Measurements from ENCODE around the gene CCDC9B.

Gene CCDC9B

DNA sequence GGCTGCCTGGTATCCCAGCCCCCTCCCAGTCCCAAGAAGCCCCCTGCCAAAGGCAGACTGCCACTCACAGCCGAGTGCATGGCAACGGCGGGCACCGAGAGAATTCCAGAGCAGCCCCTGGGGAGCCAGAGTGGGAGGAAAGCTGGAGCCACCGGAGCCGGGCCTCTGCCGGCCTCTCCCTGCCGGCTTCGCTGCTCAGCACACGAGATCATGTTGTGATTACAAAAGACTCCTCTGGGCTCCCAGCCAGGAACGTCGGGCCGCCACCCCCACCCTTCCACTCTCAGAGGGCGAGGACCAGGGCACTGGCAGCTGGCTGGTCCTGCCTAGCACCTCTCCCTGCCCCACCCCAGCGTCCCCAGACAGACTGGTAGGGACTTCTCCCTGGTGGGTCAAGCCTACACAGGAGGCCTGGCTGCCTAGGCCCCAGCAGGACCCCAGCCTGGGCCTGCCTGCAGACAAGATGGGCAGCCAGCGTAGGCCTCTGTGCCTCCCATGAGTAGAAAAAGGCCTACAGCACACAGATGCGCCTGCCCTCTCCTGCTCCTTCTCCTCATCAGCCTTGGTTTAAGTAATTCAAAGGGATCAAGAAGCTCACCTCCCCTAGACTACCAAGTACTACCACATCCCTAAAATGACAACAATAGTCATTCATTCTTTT is at the start of gene CCDC9B:
TSS of gene CCDC9B (minus strand) at position 200 of the 661 bp plus-strand sequence. CDS start at position 80, 120 bp downstream.
- DNase-seq = peak; percentile 74

DNA sequence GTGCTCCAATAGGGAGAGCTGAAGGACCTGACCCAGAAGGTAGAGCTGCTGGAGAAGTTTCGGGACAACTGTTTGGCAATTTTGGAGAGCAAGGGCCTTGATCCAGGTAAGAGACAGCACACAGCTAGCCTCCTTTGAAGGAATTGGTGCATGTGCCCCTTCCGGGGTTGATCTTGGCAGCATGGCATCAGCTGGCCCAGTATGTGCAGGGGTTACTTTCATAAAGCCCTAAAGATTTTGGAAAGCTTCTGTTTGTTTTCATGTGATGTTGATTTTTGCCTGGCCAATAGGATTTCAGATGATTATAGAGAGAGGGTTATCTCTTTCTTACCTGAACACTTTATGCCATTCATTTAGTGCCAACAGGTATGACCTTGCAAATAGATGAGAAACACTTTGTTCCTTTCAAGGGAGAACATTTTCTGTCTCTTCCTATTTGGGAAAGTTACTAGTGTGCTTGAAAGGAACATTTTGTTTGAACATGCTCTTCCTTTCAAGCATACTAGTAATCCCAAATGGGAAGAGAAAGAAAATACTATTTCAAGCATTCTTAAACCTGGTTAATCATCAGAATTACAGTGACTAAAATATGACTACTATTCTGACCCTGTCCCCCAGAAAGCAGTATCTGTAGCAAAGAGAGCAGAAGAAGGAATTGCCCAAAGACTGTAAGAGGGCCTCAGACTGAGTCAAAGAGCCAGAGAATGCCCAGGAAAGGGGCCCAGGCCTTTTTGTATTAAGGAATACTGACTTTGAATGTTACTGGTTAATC is 49.3 kb upstream of the CCDC9B start:
- DNase-seq = no peak

DNA sequence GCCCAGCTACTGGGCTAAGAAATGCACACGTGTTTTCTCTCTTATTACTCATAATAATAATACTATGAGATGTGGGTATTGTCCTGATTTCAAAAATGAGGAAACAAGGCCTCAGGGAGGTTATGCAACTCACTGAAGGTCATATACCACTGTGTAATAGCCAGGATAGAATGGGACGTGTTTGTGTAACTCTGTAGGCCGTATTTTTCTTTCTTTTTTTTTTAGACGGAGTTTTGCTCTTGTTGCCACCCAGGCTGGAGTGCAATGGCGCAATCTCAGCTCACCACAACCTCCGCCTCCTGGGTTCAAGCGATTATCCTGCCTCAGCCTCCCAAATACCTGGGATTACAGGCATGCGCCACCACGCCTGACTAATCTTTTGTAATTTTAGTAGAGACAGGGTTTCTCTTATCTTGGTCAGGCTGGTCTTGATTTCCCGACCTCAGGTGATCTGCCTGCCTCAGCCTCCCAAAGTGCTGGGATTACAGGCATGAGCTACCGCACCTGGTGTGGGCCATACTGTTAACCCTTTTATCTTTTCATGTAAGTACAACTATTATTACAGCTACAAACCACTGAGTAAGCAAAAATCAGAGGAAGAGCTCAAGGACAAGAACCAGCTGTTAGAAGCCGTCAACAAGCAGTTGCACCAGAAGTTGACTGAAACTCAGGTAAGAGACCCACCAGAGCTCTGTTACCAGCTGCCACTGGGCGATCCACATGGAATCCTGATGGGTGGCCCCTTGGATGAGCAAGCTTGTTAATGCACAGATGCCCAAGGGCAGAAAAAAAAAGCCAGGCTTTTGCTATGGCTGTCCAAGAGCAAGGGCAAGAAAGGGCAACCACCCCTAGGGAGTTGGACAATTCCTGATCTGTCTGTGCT is 48.4 kb upstream of the CCDC9B start:
- no peak for DNase-seq

DNA sequence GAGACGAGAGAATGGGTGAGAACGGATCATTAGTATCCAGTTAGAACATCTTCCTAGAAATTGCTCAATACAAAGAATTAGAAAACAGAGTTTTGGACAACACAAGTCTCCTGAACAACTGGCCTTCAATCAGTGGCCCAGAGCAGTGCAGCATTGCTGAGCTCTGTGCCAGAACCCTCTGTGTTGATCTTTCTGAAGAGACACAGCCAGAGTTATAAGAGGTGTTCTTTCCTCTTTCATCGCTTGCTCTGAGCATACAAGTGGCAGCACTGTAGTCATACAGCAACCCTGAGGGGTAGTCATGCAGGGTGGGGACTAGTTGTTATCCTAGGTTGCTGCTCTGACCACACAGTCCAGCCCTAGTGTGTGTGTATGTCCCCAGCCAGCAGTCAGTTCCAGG is 45.7 kb upstream of the CCDC9B start:
- no peak for DNase-seq

DNA sequence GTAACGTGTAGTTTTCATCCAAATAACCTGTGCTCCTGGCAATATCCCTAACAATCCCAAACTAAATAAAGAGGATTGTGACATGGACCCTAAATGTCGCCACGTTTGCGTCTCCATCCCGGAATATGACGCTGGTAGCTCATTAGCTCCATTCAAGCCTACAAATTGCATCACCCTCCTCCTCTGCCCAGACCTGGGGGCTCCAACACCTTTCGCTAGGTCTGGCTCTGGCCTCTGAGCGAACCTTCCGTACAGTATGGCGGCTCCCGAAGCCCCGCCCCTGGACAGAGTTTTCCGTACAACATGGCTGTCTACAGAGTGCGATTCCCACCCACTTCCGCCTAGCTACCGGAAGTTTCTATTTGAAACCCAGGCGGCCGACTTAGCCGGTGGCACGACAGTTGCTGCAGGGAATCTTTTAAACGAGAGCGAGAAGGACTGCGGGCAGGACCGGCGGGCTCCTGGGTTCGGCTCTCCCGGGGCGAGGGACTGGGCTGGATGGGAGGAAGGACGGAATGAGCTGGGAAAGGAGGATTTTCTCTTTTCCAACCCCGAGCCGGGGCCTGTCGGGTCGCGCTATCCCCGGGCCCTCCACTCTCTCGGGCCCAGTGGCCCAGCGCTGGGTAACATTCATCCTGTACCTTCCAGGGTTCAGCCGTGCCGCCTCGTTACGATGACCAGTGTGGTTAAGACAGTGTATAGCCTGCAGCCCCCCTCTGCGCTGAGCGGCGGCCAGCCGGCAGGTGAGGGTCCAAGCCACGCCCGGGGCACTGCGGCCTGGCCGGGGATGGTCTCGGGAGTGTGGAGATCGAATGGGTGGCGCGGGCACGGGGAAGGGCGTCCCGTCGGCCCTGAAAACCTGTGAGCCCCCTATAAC is 42.1 kb upstream of the CCDC9B start, which contains the start of gene KNSTRN:
TSS of gene KNSTRN (plus strand) at position 142 of the 877 bp plus-strand sequence. CDS start at position 257, 115 bp downstream.
- peak; percentile 89 for DNase-seq

GRCh38 chr15:40381818-40382529 is 41.2 kb upstream of the CCDC9B start:
- no peak for DNase-seq

DNA sequence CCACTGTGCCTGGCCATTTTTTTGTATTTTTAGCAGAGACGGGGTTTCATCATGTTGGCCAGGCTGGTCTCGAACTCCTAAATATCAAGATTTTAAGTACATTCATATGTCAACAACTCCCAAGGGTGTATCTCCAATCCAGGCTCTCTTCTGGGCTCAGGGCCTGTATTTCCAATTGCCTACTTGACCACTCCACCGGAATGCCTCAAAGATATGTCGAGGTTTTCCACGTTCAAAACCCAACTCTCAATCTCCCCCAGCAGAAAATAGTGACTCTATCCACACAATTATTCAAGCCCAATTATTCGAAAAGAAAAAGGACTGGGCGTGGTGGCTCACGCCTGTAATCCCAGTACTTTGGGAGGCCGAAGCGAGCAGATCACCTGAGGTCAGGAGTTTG is 39.9 kb upstream of the CCDC9B start:
- no peak for DNase-seq

DNA sequence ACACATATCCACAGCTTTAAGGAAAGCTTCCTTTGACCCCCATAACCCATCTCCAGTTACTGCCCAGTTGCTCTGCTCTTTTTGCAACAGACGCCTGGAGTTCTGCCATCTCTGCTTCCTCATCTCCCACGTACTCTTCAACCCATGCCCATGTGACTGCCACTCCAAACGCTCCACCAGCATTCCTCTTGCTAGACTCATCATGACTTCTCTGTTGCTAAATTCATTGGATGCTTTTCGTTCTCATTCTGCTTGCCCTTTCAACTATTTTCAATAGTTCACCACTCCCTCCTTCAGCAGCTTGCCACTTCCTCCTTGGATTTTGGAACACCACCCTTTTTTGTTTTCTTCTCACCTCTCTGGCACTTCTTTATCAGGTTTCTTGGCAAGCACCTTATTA is 39.1 kb upstream of the CCDC9B start:
- no peak for DNase-seq

DNA sequence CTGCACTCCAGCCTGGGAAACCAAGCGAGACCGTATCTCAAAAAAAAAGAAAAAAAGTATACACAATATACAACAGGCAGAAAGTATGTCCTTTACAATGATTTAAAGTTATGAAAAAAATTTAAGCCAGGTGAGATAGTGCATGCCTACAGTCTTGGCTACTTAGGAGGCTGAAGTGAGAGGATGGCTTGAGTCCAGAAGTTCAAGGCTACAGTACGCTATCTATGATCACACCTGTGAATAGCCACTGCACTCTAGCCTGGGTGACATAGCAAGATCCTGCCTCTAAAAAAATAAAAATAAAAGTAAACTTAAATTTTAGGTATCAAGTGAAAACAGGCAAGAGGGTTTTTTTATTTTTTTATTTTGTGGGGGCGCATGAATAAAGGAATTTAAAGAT is 38.6 kb upstream of the CCDC9B start:
- DNase-seq = no peak

DNA sequence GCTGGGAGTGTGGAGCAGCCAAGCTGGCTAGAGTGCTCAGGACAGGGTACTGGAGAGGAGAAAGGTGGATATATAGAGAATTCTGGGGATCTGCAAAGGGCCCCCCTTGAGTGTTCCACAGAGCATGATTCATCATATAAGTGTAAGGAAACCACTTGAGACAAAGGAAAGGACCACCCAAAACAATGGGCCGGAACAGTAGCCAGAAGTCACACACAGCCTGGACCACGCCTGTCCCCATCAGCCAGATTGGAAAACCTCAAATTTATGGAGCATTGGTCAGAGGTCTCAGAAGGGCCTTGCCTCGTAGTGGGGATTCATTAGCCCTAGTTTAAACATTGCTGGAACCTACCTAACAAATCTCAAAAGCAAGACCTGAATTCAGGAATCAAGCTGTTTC is 36.9 kb upstream of the CCDC9B start:
- DNase-seq = no peak

- DNase-seq = no peak
Observed at GRCh38 chr15:40372981-40373380, 32.2 kb upstream of the CCDC9B start.

- DNase-seq = no peak
Observed at GRCh38 chr15:40369971-40370370, 29.2 kb upstream of the CCDC9B start.

DNA sequence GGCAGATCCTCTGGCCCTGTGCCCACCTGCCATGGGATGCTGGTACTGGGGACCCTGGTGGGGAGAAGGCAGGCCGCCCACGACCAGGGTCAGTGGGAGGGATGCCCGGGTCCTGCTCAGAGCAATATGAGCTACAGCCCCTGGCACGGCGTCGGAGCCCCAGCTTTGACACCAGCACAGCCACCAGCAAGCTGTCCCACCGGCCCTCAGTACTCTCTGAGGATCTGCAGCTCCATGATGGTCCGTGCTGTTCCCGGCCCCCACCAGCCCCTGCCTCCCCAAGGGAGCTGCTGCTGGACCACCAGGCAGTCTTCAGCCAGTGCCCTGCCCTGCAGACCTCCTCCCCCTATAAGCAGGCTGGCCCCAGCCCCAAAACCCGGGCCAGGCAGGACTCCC is 28.7 kb upstream of the CCDC9B start:
- no peak for DNase-seq

DNA sequence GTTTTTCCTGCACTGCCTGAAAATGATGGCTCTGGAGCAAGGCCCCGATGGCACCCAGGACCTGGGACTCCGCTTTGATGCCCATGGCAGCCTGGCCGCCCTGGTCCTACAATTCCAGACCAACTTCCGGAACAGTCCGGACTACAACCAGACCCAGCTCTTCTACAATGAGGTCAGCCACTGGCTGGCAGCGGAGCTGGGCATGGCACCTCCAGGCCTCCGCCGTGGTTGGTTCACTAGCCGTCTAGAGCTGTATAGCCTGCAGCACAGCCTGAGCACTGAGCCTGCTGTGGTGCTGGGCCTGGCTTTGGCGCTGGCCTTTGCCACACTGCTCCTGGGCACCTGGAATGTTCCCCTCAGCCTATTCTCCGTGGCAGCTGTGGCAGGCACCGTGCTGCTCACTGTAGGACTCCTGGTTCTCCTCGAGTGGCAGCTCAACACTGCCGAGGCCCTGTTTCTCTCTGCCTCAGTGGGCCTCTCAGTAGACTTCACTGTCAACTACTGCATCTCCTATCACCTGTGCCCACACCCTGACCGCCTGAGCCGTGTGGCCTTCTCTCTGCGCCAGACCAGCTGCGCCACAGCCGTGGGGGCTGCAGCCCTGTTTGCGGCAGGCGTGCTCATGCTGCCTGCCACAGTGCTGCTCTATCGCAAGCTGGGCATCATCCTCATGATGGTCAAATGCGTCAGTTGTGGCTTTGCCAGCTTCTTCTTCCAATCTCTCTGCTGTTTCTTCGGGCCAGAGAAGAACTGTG is 28.2 kb upstream of the CCDC9B start:
- DNase-seq = no peak

GRCh38 chr15:40367686-40368611 is 27.2 kb upstream of the CCDC9B start:
- DNase-seq = peak; percentile 23

- DNase-seq = no peak
Observed at GRCh38 chr15:40367371-40367685, 26.6 kb upstream of the CCDC9B start.

- DNase-seq = no peak
Observed at GRCh38 chr15:40366457-40367370, 26.0 kb upstream of the CCDC9B start.

GRCh38 chr15:40365624-40366456 is 25.1 kb upstream of the CCDC9B start:
- no peak for DNase-seq

All from NCI-H774 (cell line).